Activated gamma-delta T cell treated with anti-CD3 and anti-CD28 coated beads, Interleukin-2, amount 50 U/mL, for 16 hours (primary cell): ENCODE data around the gene ANKRD44.

Source experiments
- DNase-seq: peaks from one replicate; pipeline ENCODE4 v3.0.0-alpha.2; 2020; ENCODE audit warnings: low read depth

ANKRD44 gene

DNA sequence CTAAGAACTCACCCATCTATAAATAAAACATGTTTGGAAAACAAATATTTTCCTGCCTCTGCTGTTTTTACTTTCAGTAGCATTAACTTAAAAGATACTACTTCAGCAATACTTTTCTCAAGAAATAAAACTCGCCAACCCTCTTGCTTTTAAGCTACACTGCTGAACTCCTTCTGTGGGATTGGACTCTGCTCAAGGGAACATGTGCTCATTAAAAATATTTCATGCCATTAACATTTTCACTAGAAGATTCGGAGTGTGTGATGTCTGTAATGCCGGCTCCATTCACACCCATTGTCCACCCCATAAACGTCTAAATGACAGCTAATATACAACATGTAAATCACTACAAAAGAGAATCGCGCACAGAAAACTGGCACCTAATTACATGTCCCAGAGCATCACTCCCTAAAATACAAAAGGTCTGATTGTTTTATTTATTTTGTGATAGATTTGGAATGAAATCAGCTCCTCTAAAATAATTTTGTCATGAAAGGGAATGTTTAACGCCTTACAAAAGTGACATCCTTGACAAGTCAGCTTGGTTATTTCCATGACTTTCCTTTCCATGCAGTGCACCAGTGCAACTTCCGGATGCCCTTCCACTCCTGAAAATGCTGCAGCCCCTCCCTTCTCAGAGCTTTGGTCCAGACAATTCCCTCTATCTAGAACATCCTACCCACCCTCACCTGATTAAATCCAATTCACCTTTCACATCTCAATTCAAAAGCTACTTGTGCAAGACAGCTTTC lies 73.1 kb downstream of the ANKRD44 start:
- DNase-seq, result no peak

GRCh38 chr2:197236816-197237215 lies 73.8 kb downstream of the ANKRD44 start:
- no peak for DNase-seq

GRCh38 chr2:197236159-197236558 lies 74.4 kb downstream of the ANKRD44 start:
- DNase-seq, result no peak

- no peak for DNase-seq
Measured at GRCh38 chr2:197235711-197236110, 74.9 kb downstream of the ANKRD44 start.

DNA sequence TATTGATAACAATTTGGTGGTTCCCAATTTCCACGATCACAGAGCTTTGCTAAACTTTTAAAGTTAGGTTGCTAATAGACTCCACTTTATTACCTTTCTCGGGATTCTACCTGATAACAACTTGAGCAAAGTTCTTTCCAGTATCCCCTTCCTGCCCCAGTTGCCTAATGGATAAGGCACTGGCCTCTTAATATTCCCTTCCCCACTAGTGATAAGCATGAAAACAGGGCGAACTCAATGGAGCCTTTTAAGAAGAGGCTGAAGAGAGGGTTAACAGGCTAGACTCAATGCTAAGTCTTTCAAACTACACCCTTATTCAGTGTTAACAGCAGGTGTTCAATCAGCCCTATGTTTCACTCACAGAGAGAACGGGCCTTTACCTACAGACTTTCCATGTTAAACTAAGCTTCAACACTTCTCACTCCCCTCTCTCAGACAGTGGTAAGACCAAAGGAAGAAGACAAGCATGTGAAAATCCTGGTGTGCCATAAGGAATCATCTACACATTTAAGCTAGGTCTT lies 75.8 kb downstream of the ANKRD44 start:
- no peak for DNase-seq

DNA sequence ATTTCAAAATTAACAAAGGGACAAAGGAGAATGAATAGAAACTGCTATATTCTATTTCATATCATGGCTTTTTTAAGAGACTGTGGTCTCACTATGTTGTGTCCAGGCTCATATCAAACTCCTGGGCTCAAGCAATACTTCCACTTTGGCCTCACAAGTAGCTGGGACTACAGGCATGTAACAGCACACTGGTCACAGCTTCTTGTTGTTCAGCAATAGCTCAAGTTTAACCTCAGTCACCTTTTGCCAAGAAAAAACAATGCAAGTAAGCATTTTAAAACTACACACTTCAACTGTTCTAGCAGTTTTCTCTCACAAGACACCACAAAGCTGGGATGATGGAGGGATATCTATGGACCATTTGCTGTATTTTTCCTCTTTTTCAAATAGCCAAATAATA lies 77.1 kb downstream of the ANKRD44 start:
- DNase-seq, result no peak

DNA sequence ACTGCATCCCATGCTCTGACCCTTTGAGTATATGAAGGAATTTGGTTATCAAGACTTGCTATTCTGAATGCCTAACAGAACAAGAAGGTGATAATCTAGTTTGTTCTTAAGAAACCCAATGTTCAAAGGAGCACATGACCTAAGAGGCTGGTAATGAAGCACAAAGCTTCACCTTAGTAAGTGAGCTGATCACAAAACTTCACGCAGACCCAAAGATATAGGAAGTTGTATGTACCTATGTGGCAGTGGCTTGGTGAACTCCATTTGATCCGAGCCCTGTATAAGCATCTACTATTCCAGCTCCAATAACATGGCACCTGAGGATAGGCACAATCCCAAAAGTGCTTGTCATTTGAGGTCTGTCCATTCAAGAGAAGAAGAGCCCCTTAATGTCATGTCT lies 78.6 kb downstream of the ANKRD44 start:
- DNase-seq, result no peak

GRCh38 chr2:197229509-197230443 lies 80.8 kb downstream of the ANKRD44 start:
- no peak for DNase-seq

DNA sequence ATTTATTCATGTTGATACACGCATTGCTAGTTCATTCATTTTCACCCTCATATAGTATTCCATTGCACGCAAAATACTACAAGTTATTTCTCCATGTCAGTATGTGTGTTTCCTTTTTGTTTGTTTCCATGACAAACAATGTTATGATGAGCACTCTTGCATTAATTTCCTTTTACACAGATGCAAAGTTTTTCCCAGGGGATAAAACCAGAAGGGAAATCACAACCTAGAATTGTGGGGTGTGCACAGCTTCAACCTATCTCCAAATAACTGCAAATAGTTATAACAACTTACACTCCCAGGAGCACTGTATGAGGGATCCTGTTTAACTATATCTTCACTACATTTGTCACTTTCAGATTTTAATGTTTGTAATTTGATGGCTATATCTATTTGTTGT lies 87.1 kb downstream of the ANKRD44 start:
- no peak for DNase-seq

- no peak for DNase-seq
Measured at GRCh38 chr2:197219636-197220035, 90.9 kb downstream of the ANKRD44 start.

DNA sequence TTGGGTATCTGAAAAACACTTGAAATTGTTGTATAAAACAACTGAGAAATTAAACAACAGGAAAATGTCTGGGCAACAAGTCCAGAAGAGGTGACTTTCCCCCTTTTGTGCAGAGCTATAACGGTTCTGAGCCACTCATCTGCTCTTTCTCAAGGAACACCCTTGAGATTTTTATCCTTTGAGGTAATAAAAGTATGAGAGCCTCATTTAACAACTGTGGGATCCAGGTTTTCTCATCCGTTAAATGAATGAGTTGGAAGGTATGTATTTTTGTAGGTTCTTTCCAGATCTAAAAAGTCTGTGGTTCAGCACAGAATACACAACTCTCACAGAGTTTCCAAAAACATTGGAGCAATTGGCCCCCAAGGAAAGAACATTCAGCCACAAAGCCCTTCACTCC lies 93.0 kb downstream of the ANKRD44 start:
- DNase-seq, result no peak

- no peak for DNase-seq
Measured at GRCh38 chr2:197216361-197216979, 94.1 kb downstream of the ANKRD44 start.

DNA sequence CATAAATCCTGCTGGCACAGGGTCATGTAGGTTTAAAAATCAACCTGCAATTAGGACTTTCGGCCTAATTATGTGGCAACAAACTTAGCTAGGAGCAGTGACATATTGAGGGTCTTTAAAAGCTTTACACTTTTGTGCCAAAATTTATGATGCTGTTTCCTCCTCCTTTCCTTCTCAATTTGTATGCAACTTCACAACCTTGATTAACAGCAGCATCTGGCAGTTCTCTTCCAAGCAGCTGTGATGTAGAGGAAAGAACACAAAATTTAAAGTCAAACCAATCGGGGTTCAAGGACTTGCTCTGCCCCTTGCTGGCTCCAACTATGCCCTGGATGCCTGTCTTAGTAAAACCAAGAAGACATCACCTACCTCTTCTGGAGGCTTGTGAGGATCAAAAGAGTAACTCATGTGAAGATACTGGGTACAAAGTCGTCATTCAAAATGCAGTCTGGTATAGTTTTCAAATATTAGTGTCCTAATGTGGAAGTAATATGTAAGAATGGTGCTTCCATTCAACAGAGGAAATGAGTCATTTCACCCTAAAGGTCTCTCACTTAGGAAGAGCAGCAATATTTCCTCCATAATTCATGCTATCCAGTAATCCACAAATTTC lies 94.7 kb downstream of the ANKRD44 start:
- DNase-seq, result no peak

DNA sequence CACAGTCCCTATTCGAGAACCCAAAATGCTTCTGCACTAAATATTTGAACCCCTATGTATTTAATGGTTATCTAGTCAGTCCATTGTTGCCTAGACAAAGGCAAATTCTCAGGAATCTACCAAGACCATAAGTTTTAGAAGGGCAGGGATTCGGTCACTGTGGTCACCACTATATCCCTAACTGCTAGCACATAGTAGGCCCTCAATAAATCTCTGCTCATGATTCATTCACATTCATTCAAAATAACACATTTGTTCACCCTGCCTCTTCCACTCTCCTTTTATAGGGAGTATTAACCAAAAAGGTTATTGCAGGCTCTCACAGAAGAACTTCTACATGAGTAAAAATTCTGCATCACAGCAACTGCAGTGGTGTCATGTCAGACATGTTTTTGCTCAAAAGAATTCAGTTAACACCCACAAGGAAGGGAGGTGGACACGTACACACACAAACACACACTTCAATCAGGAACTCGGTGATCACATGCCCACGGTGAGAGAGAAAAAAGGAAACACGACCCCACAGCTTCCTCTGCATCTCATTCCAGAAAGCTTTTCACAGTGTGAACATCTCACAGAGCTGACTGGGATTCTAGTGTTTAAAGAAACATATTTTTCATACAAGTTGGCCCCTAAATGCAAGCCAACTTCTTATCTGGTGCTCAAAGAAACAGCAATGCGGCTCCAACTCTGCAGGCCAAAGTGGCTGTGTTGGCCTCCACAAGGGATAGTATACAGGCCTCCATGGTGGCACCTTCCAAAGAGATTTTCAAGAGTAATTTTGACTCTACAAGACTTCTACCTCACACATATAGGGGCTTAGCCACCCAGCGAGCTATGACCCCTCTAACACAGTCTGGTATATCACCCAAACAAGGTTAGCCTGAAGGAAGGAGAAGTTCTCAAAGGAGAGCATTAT lies 98.0 kb downstream of the ANKRD44 start:
- DNase-seq, result no peak

DNA sequence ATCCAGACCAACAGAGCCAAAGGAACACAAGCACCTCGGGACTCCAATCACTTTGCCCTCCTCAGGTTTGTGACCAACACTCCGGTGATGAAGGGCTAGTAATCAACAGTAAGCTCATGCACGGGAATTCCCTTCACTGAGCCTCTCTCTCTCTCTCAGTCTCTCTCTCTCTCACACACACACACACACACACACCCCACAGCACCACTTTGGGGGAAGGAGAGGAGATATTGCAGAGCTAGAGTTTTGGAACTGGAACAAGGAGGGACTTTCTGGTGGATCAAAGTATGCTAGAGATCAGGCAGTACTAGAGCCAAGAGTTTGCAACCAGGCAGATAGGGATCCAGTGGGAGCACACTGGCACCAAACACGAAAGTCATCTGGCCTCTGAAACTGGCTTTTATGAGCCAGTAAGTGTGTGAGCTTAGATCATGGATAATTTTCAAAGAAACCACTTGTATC lies 98.7 kb downstream of the ANKRD44 start:
- DNase-seq, result no peak

GRCh38 chr2:197210430-197210829 lies 100.2 kb downstream of the ANKRD44 start:
- no peak for DNase-seq

DNA sequence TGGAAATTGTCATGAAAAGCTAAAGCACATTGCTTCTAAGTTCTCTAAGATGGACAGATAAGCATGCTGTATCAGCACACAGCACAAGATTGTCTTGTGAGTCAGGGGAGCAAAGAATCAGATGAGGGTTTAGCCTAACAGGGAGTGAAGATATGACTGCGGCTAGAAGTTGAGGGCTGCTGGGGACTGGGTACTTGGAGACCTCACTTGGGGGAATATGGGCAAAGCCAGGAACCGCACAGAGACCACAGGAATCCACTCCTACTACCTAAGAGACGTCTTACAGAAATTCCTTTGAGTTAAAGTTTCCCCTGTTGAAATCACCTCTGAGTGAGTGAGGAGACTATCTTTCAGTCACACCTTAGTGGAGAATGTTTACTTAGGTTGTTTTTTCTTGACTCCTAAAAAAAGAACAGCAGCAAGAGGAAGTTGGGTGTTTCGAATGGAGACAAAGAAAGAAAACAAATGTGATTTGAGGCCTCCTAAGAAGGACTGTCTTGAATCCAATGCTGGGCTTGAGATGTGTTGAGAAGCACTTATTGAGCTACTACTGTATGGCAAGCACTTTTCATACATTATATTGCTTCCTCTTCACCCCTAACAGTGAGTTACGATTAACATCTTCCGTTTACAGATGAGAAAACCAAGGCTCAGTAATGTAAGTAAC lies 100.7 kb downstream of the ANKRD44 start:
- DNase-seq, result no peak

DNA sequence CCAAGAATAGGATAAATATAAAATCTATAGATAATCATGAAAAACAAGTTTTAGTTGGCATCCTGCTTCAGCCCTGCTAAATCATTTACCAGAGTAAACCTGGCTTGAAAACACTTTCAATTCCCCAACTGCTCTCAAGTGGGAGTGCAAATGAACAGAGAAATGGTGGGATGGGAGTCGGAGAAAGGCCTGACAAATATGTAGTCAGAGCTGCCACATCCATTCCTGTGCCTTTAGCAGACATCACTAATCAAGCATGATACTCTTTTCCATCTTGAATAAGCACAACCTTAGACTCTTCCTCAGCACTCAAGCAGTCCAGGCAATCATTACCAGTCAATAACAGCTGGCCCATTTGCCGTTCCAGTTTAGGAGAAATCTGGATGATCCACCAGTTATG lies 101.3 kb downstream of the ANKRD44 start:
- no peak for DNase-seq

DNA sequence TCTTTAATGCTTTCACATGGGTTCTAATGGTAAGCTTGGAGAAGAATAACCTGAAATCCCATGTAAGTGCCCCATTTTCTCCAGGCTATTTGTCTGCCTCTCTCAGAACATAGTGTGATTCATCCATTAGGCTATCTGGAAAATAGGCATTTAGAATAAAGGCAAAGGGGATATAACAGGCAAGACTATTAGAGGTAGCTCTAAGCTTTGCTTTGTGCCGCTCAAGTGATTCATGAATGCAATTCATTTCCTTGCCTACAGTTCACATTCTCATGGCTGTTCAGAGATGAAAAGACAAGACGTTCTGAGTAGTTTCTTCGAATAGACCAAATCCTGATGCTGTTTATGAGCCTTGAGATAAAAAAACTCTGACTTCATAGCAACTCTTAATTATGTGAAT lies 101.7 kb downstream of the ANKRD44 start:
- no peak for DNase-seq

DNA sequence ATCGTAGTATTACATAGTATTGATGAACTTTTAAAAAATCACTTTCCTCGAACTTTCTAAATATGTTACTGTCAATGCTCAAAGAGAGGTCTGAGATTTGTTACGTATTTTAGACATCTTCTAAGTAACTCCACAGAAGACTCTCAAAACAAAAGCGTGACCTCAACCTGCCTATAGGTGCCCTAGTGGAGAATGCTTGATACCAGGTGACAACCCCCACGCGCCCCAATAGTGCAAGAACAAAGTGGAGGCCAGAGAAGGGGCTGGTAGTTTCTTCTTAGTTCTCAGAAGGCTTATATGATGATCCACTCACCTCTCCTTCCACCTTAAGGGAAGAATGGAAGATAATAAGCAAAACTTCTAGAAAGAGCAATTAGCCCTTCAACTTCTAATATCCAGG lies 102.6 kb downstream of the ANKRD44 start:
- no peak for DNase-seq
